NCI-H510A treated with DMSO at 0.1 percent for 48 hours (cell line): ENCODE measurements around the gene PNMA1.

Experiments used
- DNase-seq: peaks from one replicate; lab custom pipeline; 2025; lab: John Stamatoyannopoulos, UW

Gene PNMA1

GRCh38 chr14:73736842-73737241 is 22.7 kb upstream of the PNMA1 start:
- DNase-seq, result no peak

- no peak for DNase-seq
Measured at GRCh38 chr14:73732006-73732405, 17.8 kb upstream of the PNMA1 start.

GRCh38 chr14:73731111-73731510 is 16.9 kb upstream of the PNMA1 start:
- no peak for DNase-seq

GRCh38 chr14:73729556-73730265 is 15.5 kb upstream of the PNMA1 start:
- DNase-seq, result no peak

GRCh38 chr14:73728717-73729330 is 14.6 kb upstream of the PNMA1 start:
- DNase-seq, result peak; percentile 87

- DNase-seq, result no peak
Measured at GRCh38 chr14:73727166-73727565, 13.0 kb upstream of the PNMA1 start.

GRCh38 chr14:73726025-73726961 is 12.1 kb upstream of the PNMA1 start:
- no peak for DNase-seq

- no peak for DNase-seq
Measured at GRCh38 chr14:73725116-73726024, 11.2 kb upstream of the PNMA1 start.

- DNase-seq, result no peak
Measured at GRCh38 chr14:73724696-73725095, 10.5 kb upstream of the PNMA1 start.

- DNase-seq, result no peak
Measured at GRCh38 chr14:73723797-73724661, 9.8 kb upstream of the PNMA1 start.

- DNase-seq, result no peak
Measured at GRCh38 chr14:73723406-73723796, 9.2 kb upstream of the PNMA1 start.

GRCh38 chr14:73722581-73722980 is 8.4 kb upstream of the PNMA1 start:
- no peak for DNase-seq

- no peak for DNase-seq
Measured at GRCh38 chr14:73721101-73721821, 7.1 kb upstream of the PNMA1 start.

- no peak for DNase-seq
Measured at GRCh38 chr14:73720636-73721035, 6.5 kb upstream of the PNMA1 start.

GRCh38 chr14:73719791-73720190 is 5.6 kb upstream of the PNMA1 start:
- no peak for DNase-seq

GRCh38 chr14:73719361-73719760 is 5.2 kb upstream of the PNMA1 start:
- no peak for DNase-seq

GRCh38 chr14:73718418-73719251 is 4.5 kb upstream of the PNMA1 start:
- DNase-seq, result no peak

- DNase-seq, result no peak
Measured at GRCh38 chr14:73717711-73718417, 3.7 kb upstream of the PNMA1 start.

- DNase-seq, result no peak
Measured at GRCh38 chr14:73717266-73717665, 3.1 kb upstream of the PNMA1 start.
